Loucy (cell line): ENCODE results near the gene ART5.

Experiments
- EZH2phosphoT487 ChIP-seq: fragments of 200-600 bp; IDR thresholded peaks from 2 replicates; pipeline ENCODE4 v1.6.1; 2018; ENCODE audit warnings: antibody characterized with exemption, mild to moderate bottlenecking, moderate library complexity, borderline replicate concordance
- TF ChIP-seq, protein P1 (sequence below): fragments of 200-600 bp; sonication (generic); conservative IDR thresholded peaks from 2 replicates; pipeline ENCODE4 v1.5.1; 2014; ENCODE audit warnings: mild to moderate bottlenecking, antibody characterized with exemption, low read length

DNA sequence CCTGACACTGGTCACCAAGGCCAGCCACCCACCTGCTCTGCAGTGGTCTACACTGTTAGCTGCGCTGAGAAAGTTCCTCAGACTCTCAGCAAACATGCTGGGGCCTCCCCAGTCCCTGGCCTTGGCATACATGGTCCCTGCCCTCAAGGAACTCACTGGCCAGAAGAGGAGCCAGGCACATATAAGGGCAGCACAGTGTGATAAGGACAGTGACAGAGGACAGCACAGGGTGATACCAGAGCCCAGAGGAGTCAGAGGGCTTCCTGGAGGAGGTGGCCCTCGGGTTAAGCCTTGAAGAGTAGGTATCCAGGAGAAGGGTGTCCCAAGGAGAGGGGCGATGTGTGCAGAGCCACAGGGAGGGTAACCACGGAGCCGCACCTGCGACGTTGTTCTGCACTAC lies 3.8 kb upstream of the ART5 start:
- TF ChIP-seq, protein P1, sequence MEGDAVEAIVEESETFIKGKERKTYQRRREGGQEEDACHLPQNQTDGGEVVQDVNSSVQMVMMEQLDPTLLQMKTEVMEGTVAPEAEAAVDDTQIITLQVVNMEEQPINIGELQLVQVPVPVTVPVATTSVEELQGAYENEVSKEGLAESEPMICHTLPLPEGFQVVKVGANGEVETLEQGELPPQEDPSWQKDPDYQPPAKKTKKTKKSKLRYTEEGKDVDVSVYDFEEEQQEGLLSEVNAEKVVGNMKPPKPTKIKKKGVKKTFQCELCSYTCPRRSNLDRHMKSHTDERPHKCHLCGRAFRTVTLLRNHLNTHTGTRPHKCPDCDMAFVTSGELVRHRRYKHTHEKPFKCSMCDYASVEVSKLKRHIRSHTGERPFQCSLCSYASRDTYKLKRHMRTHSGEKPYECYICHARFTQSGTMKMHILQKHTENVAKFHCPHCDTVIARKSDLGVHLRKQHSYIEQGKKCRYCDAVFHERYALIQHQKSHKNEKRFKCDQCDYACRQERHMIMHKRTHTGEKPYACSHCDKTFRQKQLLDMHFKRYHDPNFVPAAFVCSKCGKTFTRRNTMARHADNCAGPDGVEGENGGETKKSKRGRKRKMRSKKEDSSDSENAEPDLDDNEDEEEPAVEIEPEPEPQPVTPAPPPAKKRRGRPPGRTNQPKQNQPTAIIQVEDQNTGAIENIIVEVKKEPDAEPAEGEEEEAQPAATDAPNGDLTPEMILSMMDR: no peak
- TF ChIP-seq EZH2phosphoT487: no peak
